ENCODE data around the gene APH1B.
"Not testable (repeated sequence)": the region's sequence is repeated elsewhere in the genome, so short reads cannot be mapped to it uniquely, and the experiment has no call there.

APH1B gene

DNA sequence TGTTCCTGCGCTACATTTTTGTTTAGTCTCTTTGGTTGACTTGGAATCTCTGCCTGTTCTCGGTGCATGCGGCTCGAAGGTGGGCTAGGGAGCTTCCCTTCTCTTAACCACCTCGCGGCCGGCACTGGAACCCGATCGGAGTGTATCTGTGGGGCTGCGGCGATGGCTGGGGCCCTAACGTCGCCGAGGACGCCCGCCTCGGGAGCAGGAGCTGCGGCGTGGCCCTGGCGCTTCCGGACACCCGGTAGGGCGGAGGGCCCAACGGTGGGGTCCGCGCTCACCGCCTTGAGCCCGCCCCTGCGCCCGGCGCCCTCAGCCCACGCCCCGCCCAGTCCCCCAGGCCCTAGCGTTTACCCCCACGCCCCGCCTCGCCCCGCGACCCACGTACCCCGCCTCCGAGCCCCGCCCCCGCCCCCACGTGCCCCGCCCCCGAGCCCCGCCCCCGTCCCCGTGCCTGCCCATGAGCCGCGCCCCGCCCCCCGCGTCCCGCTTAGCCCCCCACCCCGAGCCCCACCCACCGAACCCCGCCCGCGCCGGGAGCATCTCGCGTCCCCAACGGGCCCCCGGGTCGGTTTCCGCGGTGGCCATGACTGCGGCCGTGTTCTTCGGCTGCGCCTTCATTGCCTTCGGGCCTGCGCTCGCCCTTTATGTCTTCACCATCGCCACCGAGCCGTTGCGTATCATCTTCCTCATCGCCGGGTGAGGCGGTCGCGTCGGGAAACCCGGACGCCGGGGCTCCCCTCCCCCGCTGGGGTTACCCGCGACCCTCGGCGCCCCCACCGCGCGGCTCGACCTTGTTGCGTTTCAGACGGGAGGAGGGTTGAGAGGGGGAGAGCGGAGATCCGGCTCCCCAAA is at the start of gene APH1B:
APH1B (plus strand) TSS at position 568 of the 855 bp plus-strand sequence; CDS start at position 587, 19 bp downstream.
- peak; percentile 54 to 79 for DNase-seq

DNA sequence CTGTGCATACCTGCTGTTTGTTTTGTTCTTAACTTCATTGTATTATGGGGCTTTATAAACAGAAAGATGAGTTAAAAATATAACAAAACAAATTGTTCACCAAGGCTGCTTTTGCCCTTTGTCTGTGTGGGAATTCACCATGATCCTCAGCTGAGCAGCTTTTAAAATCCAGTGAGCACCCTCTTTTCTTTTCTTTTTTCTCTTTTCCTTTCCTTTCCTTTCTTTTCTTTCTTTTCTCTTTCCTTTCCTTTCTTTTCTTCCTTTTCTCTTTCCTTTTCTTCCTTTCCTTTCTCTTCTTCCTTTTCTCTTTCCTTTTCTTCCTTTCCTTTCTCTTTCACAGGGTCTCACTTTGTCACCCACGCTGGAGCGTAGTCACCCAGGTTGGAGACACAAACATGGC is 49.7 kb upstream of the APH1B start:
- no peak for DNase-seq

DNA sequence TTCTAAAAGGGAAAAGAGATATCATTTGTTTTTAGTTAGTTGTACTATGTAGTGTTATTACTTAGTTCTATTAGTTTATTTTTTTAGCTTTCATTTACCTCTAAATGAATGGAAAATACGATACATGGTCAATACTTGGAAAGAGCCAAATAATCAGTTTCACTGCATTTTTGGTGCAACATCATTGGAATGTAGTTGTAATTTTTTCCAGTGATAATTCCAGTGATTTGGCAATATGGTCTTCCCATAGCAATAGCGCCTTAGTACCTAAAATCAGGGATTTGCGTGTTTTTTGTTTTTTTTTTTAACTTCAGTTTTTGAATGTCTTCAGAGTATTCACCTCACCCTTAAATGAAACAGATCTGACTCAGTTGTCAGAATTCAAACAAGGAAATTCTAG is 46.2 kb upstream of the APH1B start:
- no peak for DNase-seq

DNA sequence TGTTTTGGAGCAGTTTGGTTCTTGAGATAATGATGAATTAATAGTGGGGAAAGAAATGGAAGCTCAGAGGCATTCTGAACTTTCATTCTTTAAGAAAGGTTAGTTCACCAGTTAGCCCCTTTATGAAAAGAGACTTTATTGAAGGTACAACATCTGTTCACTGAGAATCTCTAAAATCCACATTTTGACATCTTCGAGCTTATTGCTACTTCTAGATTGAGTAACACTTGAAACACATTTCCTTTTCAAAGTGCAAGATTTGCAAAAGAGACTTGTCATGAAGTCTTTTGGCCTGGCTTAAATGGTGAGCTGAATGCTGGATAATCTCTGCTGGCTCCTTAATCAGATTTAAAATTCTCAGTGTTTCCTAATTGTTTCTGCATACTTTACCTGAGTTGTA is 45.7 kb upstream of the APH1B start:
- peak; percentile 33 to 55 for DNase-seq

DNA sequence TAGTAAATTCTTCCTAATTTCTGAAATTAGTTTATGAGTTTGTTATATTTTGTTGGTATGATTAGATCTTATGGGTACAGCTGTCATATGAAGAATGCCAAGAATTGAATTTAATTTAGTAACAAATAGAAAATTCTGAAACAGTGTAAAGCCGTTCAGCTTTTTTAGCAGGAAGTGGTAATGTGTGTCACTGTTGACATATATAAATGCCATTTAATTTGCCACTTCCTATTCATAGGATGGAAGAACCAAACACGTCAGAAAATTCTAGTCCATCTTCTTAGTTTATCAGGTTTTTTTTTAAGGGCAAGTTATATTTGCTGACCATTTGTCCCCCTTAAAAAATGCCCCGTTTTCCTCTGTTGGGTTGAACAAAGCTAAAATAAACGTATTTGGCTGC is 45.0 kb upstream of the APH1B start:
- DNase-seq, result peak in 1 of 2 experiments; percentile 29

DNA sequence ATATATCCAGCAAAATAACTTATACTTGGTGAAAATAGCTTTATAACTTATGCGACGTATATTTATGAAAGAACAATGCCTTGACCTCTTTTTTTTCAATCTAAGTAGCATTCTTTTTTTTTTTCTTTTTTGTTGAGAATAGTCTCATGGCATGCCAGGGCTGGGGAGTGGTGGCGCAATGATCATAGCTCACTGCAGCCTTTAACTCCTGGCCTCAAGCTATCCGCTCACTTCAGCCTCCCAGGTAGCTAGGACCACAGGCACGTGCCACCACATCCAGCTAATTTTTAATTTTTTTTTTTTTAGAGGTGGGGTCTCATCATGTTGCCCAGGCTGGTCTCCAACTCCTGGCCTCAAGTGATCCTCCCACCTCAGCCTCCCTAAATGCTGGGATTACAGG is 44.5 kb upstream of the APH1B start:
- DNase-seq, result no peak

DNA sequence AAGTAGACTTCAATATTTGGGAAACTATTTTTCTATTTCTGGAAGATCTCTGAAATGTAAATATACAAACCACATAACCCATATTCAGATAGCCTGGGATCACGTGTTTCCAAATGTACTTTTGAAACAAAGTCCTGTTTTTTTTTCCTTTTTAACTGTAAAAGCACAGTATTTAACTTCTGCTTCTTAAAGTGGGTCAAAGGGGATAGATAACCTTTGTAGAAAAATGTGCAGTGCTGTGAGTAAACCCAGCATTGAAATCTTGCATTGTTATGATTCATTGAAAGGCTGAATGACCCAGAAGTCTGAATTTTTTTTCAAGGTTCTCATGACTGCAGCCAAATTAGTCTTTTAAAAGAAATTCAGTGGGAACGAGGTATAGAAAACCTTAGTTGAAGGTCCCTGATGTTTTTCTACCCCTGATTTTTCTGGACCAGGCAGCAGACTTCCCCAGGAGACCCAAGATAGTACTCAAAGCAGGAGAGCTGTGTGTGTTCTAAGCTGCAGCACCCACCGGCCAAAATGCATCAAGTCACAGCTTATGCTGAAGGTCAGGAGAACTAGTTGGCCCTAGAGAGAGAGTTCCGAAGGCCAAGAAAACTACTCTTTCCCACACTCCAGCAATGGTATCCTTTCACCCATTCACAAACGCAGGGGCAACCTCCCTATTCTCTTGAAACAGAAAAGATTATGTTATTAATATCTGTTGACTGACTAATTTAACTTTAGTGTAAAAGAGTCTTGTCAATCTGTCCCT is 43.6 kb upstream of the APH1B start:
- no peak for DNase-seq

DNA sequence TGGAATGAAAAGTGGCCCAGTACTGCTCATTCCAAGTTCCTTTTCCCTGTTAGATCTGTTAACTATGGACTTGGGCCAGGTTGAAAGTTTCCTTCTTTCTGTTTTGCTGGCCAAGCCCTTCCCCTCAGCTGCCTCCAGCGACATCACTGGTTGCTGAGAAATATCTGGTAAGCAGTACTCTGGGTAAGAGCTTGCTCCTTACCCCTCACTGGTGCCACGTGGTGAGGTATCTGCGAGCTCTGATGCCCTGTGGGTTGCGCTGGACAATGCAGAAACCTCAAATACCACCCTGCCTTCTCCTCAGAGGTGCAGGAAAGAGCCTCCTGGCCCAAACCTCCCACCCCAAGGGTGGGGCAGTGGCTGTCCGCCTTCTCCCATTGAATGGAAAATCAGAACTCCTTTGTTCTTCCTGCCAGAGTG is 42.9 kb upstream of the APH1B start:
- DNase-seq, result no peak

DNA sequence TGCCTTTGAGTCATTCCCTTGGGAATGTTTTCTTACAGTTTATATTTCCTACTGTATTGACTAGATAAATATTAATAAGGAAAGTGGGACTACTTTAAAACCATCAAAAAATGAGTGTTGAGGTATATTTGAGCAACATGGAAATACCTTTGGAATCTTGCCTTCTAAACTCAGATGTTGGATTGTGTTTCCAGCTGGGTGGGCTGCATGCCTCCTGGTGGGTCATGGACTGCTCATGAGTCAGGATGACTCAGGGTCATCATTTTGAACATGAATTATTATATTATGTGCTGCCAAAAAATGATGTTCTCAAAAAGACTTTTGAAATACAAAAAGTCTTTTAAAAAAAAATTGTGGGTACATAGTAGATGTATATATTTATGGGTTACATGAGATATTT is 41.1 kb upstream of the APH1B start:
- DNase-seq, result no peak

DNA sequence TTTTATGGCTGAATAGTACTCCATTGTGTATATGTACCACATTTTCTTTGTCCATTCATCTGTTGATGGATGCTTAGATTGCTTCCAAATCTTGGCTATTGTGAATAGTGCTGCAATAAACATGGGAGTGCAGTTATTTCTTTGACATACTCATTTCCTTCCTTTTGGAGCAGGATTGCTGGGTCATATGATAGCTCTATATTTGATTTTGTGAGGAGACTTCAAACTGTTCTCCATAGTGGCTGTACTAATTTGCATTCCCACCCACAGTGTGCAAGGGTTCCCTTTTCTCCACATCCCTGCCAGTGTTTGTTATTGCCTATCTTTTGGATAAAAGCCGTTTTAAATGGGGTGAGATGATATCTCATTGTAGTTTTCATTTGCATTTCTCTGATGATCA is 40.3 kb upstream of the APH1B start:
- DNase-seq, result not testable (repeated sequence)

DNA sequence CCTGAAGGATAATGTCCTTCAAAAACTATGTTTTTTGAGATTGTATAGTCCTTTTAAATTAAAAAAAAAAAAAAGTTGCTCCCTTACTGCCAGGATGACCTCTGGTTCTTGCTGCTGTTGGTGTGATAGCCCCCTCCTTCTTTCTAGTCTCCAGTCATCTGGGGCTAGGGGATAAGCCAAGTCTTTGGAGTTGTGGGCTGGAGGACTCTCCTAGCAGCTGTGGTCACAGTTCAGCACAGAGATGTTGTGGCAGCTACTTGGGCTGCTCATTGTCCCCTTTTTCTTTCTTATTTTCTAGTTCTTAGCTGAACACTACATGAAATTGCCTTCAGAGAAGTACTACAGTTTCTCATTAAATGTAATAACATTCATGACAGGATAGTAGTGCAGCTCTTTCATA is 39.2 kb upstream of the APH1B start:
- no peak for DNase-seq

DNA sequence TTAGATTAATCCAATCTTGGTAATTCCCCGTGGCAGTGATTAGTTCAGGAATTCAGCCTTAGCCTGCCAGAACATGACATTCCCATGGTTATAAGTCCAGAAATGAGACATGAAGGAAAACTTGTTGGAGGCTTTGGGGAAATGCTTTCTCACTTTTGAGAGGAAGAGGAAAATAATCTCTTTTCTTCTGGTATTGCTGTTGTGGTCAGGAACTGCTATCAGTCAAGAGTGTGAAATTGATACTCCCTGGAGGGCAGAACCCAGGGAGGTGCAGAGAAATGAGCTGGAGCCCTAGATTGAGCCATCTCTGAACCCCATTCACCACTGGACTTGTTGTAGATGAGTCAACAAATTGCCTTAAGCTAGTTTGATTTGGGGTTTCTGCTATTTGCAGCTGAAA is 38.6 kb upstream of the APH1B start:
- peak; percentile 43 to 46 for DNase-seq

DNA sequence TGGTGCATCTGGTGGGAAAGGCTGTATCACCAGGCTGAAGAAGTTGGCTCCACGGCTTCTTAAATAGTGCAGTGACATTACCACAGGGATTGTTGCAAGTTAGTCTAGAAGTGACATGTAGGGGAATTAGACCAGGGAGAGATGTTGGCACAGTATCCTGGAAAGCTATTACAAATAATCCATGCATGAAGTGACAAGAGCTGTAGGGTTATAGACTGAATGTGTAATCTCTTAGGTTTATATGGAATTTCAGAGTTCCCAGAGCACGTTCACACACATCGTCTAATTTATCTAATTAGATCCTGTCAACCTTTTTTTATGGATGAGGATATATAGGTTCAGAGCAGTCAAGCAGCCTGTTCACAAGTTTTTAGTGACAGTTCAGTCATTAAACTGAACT is 37.3 kb upstream of the APH1B start:
- DNase-seq, result no peak

DNA sequence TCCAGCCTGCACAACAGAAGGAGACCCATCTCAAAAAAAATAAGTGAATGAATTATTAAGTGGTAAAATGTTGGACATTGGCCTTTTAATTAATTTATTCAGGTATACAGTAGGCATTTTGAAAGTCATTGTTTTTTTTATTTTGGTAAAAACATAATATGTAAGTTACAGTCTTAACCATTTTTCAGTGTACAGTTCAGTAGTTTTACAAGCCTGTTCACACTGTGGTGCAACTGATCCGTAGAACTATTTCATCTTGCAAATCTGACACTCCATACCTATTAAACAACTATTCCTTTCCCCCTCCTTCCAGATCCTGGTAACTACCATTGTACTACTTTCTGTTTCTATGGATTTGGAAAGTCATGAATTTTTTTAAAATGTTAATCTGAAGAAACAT is 36.1 kb upstream of the APH1B start:
- no peak for DNase-seq

DNA sequence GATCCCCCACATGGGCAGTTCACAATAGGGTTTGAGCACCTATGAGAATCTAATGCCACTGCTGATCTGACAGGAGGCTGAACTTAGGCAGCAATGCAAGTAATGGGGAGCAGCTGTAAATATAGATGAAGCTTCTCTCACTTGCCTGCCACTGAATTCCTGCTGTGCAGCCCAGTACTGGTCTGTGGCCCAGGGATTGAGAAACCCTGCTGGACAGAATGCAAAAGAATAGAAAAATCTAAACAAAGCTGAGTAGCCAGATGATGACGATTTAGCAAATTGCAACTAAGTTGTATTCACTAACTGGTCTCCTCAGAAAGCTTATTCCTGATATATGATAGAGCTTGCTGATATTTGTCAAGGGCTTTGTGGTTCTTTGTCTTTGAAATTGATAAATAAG is 34.3 kb upstream of the APH1B start:
- DNase-seq, result no peak

DNA sequence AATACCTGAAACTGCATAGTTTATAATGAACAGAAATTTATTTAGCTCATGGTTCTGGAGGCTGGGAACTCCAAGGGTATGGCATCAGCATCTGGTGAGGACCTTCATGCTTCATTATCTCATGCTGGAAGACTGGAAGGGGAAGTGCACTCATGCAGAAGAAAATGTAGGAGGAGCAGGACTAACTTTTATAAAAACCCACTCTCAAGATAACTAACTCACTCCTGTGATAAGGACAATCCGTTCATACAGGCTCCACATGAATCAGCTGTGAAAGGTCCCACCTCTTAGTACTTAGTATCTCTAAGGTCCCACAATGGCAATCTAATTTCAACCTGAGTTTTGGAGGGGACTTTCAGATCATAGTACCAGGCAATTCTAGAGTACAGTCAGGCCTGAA is 33.6 kb upstream of the APH1B start:
- no peak for DNase-seq

DNA sequence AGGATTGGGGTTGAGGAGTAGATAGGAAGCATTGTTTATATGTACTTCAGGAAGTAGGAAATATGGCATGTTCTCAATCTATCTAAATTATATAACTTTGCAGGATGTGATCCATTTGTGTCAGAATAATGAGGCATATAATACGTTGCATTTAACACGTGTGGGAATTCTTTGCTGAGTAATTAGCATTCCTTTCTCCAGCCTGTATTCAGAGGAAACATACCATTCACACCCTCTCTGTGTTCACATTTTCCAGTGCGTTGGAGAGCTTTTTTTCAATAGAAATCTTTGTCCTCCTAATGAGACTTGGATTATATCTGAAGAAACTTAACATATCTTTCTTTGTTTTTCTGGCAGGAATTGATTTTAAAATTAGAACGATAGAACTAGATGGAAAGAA is 33.0 kb upstream of the APH1B start:
- DNase-seq, result no peak

DNA sequence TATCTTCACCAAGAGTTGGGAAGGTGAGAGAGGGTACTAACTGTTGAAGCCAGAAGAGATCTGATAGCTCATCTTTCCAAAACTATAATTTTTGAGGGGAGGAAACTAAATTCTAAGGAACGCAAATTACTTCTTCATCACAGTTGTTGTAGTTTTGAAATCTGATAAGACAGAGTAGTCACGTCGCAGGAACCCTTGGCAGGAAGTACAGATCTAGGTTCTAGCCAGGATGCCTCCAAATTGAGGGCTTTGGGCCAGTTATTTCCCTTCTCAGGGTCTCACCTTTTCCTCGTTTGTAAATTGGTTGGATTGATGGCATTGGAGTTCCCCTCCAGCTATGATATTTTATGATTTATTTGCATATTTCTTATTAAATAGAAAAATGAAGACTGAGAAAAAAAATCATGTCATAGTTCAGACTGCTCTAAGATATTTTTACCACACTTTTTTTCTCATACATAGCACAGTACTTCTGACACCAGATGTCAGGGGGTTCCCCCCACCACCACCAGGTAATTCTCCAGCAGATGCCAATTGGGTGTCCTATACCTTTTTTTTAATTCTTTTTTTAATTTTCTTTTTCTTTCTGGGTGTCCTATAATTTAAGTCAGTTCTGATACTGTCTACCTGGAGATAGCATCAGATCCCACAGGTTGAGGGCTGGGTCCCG is 32.3 kb upstream of the APH1B start:
- DNase-seq, result no peak

DNA sequence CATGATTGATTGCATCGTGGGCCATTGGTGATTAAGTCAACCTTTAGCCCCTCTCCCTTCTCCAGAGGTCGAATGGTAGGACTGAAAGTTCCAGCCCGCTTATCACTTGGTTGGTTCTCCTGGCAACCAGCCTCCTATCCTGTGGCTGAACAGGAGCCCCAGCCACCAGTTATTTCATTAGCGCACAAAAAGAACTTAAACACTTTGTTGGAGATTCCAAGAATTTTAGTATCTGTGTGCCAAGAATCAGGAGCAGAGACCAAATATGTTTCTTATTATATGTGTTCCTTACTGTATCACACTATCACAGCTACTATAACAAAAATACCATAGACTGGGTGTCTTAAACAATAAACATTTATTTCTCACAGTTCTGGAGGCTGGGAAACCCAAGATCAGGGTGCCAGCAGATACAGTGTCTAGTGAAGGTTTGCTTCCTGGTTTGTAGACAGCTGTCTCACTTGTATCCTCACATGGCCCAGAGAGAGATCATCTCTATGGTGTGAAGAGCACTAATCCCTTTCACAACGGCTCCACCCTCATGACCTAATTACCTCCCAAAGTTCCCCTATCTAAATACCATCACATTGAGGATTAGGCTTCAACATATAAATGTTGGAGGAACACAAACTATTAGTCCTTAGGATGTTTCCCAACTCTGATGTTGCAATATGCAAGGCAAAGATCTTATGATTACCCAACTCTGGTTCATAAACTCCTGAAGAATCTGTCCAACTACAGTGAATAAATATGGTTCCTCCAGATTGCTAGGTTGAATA is 30.5 kb upstream of the APH1B start:
- peak; percentile 98 to 99 for DNase-seq

DNA sequence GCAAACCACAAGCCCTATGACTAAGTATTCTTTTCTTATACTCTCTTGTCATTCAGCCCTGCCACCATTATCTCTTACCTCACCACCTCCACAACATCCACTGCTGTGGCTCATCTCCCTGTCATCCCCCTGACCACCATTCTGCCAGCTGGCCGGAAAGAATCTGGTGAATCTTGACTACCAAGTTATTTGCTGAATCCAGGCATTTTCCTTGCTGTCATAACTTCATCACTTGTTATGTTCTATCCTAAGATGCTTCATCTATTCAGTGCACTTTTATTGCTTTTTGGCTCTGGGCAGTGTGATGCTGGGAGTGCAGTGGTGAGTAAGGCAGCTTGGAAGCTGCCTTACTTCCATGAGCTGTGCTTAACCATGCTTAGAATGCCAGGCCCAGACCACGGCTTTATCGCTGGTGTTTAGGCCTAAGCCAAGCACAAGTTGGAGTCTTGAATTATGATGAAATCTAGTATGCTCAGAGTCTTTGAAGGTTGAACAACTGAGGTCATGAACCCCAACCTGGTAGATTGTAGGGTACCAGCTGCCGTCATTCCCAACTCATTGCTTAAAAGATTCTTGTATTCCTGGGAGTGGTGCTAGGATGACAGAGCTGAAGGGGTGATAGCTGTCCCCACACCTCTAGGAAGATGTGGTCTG is 27.0 kb upstream of the APH1B start:
- no peak for DNase-seq

DNA sequence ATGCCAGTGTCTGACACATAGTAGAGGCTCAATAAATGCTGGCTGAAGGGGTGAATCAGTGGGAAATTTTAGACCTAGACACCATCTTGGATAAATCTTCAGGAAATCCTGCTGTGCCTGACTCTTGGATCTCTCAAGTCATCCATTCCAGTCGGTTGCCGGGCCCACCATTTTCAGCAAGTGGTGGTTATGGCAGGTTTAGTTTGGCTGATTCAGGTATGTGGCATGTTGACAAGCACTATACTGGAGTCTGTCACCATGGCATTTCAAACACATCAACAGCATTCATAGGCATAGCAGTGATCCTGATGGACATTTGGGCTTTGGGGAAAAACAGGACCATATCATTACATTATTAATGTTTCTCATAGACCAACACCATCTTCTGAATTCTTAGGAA is 25.7 kb upstream of the APH1B start:
- DNase-seq, result no peak

DNA sequence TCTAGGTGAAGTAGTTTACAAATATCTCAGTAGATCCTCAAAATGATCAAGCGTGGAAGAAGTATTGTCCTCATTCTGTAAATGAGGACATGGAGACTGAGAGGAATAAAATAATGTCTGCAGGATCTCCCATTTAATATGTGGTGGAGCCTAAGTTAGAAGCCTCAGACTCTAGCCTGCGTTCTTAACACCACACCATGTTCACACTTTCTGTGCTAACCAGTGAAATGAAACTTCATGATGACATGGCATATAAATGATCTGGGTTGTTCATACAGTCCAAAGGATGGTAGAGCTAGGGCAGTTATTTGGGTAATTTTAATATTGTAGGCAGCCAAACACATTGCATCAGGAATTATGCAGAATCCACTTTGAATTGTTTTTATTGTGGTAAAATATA is 25.1 kb upstream of the APH1B start:
- DNase-seq, result no peak

All from AML-193 (cell line).